ENCODE data around the gene ANKRD11. TPM values are rescaled to one million over a fixed set of nuclear protein-coding genes. Genes with fewer than 3 reads are reported as not detected.

ANKRD11 gene
- total and polyA plus RNA-seq, 2 donors (not counting 3 experiments of a cell fraction or from before 2014, with no cell fraction given), result 55.8 to 191 TPM

GRCh38 chr16:89478576-89479221 lies 11.7 kb downstream of the ANKRD11 start:
- Histone ChIP-seq H3K27me3 (ENCODE audit: control insufficient read depth in 2 of 2, insufficient read depth in 2 of 2, low read length in 2 of 2) (no peaks in the 10 kb centered on the region), H3K9me1 (replicated peaks; ENCODE audit: control insufficient read depth, extremely low read depth, insufficient read depth, low read length) (no peaks in the 10 kb centered on the region), H3K4me1 (ENCODE audit: control insufficient read depth, extremely low read depth, insufficient read depth, low read length) (no peaks in the 10 kb centered on the region), H3K27ac (ENCODE audit: insufficient read depth, low read depth, low read length) (no peak overlapping the region), H2AFZ (ENCODE audit: low read depth, low read length) (no peak overlapping the region), H3K9ac (replicated peaks; ENCODE audit: extremely low read depth, insufficient read depth, low read length) (no peak overlapping the region), H3K79me2 (ENCODE audit: control insufficient read depth, insufficient read depth, low read length) (peaks cover 99% of the 10 kb centered on the region), H3K9me3 (replicated peaks; ENCODE audit: control insufficient read depth, insufficient read depth, low read length) (no peaks in the 10 kb centered on the region), H3K36me3 (ENCODE audit: control insufficient read depth in 2 of 2, extremely low read depth in 1 of 2, insufficient read depth in 2 of 2, low read length in 2 of 2) (no peaks in the 10 kb centered on the region), H3K4me3 (replicated peaks in 1 of 3; ENCODE audit: insufficient read depth in 1 of 3, low read depth in 1 of 3, low read length in 3 of 3) (no peak overlapping the region), H4K20me1 (replicated peaks; ENCODE audit: control insufficient read depth, extremely low read depth, insufficient read depth, low read length) (peaks cover 13% of the 10 kb centered on the region), H3K4me2 (ENCODE audit: insufficient read depth, low read length) (no peak overlapping the region)
- TF ChIP-seq EZH2 (IDR thresholded peaks at IDR 0.05; ENCODE audit: borderline replicate concordance, low read depth, low read length, severe bottlenecking), result no peak
- peak; percentile 19 for TF ChIP-seq POLR2A (IDR thresholded peaks at IDR 0.05; ENCODE audit: low read depth, low read length)
- TF ChIP-seq MYC (IDR thresholded peaks at IDR 0.05; ENCODE audit: low read depth, low read length), result no peak
- no peak for TF ChIP-seq GATA2 (IDR thresholded peaks at IDR 0.05; ENCODE audit: insufficient read depth, insufficient read length, low read depth, low read length)
- TF ChIP-seq POLR2AphosphoS5 (IDR thresholded peaks at IDR 0.05; ENCODE audit: insufficient read depth, low read depth, low read length), result no peak
- FAIRE-seq (no peak), DNase-seq (ENCODE audit: low read depth, low spot score) (no peak)
- BruUV-seq (replicated peaks), result no TSS peak
- CTCF ChIA-PET, result no interaction called here
- intact Hi-C loops (cut with micrococcal nuclease) (no loop called here), dilution Hi-C loops (cut with MboI; ENCODE audit: extremely low pct_ligation_motif_present, low sequenced_read_pairs) (no loop called here)
- POLR2A ChIA-PET, result no interaction called here

GRCh38 chr16:89476811-89477261 lies 13.5 kb downstream of the ANKRD11 start:
- H3K9me3 ChIP-seq (replicated peaks; ENCODE audit: control insufficient read depth, insufficient read depth, low read length), result no peaks in the 10 kb centered on the region
- H4K20me1 ChIP-seq (replicated peaks; ENCODE audit: control insufficient read depth, extremely low read depth, insufficient read depth, low read length), result peaks cover 17% of the 10 kb centered on the region
- POLR2A ChIA-PET, result interaction anchor here (0.7 kb wide), 1 partner anchor 66 kb away, joined by 6 read pairs; no protein-coding TSS in a partner anchor
- H3K4me2 ChIP-seq (ENCODE audit: insufficient read depth, low read length), result no peak overlapping the region
- FAIRE-seq, result peak; percentile 44
- no peak for TF ChIP-seq JUN (IDR thresholded peaks at IDR 0.05; ENCODE audit: borderline replicate concordance, insufficient read depth, insufficient read length, low read depth)
- no peak for TF ChIP-seq CTCF (IDR thresholded peaks at IDR 0.05; ENCODE audit: extremely low read depth in 1 of 2, insufficient read depth in 1 of 2, low read depth in 1 of 2, low read length in 2 of 2)
- TF ChIP-seq MYC (IDR thresholded peaks at IDR 0.05; ENCODE audit: low read depth, low read length), result no peak
- no peak for TF ChIP-seq GATA2 (IDR thresholded peaks at IDR 0.05; ENCODE audit: insufficient read depth, insufficient read length, low read depth, low read length)
- TF ChIP-seq EZH2 (IDR thresholded peaks at IDR 0.05; ENCODE audit: borderline replicate concordance, low read depth, low read length, severe bottlenecking), result no peak
- no peak for TF ChIP-seq POLR2AphosphoS5 (IDR thresholded peaks at IDR 0.05; ENCODE audit: insufficient read depth, low read depth, low read length)
- no peak for TF ChIP-seq POLR2A (IDR thresholded peaks at IDR 0.05; ENCODE audit: low read depth, low read length)
- TF ChIP-seq FOS (IDR thresholded peaks at IDR 0.05; ENCODE audit: borderline replicate concordance, insufficient read depth, low read length), result no peak
- no peak for TF ChIP-seq MAX (IDR thresholded peaks at IDR 0.05; ENCODE audit: insufficient read depth, insufficient read length)
- DNase-seq (ENCODE audit: low read depth, low spot score), result no peak
- no peak overlapping the region for H3K4me3 ChIP-seq (replicated peaks in 1 of 3; ENCODE audit: insufficient read depth in 1 of 3, low read depth in 1 of 3, low read length in 3 of 3)
- no peaks in the 10 kb centered on the region for H3K9me1 ChIP-seq (replicated peaks; ENCODE audit: control insufficient read depth, extremely low read depth, insufficient read depth, low read length)
- no TSS peak for BruUV-seq (replicated peaks)
- peaks cover 99% of the 10 kb centered on the region for H3K79me2 ChIP-seq (ENCODE audit: control insufficient read depth, insufficient read depth, low read length)
- H3K36me3 ChIP-seq (ENCODE audit: control insufficient read depth in 2 of 2, extremely low read depth in 1 of 2, insufficient read depth in 2 of 2, low read length in 2 of 2), result no peaks in the 10 kb centered on the region
- no peak overlapping the region for H3K9ac ChIP-seq (replicated peaks; ENCODE audit: extremely low read depth, insufficient read depth, low read length)
- dilution Hi-C loops (cut with MboI; ENCODE audit: extremely low pct_ligation_motif_present, low sequenced_read_pairs) (no loop called here), intact Hi-C loops (cut with micrococcal nuclease) (no loop called here)
- H3K27ac ChIP-seq (ENCODE audit: insufficient read depth, low read depth, low read length), result no peak overlapping the region
- CTCF ChIA-PET, result interaction anchor here (1.0 kb wide), 1 partner anchor 42 kb away, joined by 3 read pairs; no protein-coding TSS in a partner anchor
- H2AFZ ChIP-seq (ENCODE audit: low read depth, low read length), result no peak overlapping the region
- peaks cover 2% of the 10 kb centered on the region for H3K4me1 ChIP-seq (ENCODE audit: control insufficient read depth, extremely low read depth, insufficient read depth, low read length)
- no peaks in the 10 kb centered on the region for H3K27me3 ChIP-seq (ENCODE audit: control insufficient read depth in 2 of 2, insufficient read depth in 2 of 2, low read length in 2 of 2)
